ENCODE data around the gene NDUFB10.

DNA sequence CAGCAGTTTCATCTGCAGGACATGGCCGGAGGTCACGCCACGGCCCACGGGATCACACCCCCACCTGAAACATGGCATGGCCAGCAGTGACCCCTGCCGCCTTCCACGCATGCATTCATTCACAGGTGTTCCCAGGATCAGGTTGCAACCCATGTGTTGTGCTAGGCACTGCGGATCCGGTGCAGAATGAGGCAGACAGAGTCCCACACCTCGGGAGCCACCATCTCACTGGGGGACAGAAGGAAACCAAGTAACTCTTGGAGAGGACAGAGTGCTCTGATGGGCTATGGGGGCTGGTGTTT lies 12.0 kb upstream of the NDUFB10 start:
- TF ChIP-seq, protein P1, sequence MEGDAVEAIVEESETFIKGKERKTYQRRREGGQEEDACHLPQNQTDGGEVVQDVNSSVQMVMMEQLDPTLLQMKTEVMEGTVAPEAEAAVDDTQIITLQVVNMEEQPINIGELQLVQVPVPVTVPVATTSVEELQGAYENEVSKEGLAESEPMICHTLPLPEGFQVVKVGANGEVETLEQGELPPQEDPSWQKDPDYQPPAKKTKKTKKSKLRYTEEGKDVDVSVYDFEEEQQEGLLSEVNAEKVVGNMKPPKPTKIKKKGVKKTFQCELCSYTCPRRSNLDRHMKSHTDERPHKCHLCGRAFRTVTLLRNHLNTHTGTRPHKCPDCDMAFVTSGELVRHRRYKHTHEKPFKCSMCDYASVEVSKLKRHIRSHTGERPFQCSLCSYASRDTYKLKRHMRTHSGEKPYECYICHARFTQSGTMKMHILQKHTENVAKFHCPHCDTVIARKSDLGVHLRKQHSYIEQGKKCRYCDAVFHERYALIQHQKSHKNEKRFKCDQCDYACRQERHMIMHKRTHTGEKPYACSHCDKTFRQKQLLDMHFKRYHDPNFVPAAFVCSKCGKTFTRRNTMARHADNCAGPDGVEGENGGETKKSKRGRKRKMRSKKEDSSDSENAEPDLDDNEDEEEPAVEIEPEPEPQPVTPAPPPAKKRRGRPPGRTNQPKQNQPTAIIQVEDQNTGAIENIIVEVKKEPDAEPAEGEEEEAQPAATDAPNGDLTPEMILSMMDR (IDR thresholded peaks at IDR 0.05): no peak
- no peak for TF ChIP-seq POLR2A (IDR thresholded peaks at IDR 0.05)

Data from testis (tissue), 2 donors.